ENCODE measurements around the gene NLGN1. TPM values are rescaled to one million over a fixed set of nuclear protein-coding genes. Genes with fewer than 3 reads are reported as not detected.
"Not testable (repeated sequence)": the region's sequence is repeated elsewhere in the genome, so short reads cannot be mapped to it uniquely, and the experiment has no call there.

Gene NLGN1
- total RNA-seq, 1 experiment from 2014 or later: 0.72 TPM

DNA sequence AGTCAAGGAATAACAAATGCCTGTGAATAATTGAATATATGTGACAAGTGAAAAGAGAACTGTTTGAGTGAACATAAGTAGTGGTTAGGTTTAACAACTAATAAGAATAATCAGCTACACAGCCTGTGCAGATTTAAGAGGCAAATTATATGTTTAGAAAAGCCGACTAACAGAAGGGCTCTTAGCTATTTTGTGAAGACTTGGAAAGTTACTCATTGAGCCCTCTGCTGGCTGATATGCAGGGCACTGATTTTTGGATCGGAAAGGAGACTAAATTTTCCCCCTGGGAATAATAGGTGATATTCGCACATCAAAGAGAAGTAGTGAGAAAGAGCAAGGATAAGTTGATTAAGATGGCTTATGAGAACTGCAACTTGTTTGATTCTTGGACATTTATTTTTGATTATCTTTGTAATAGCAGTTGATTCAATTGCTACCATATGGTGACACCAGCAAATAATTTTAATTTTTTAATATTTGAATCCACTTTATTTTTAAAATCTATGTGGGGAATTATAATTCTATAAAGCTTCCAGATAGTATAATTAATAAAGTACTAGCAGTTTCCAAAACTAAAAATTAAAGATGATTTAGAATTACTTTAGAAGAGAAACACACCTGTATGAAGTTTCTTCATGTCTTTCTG is 156.2 kb downstream of the NLGN1 start:
- DNase-seq (ENCODE audit: low spot score): peak; percentile 48

- no peak for DNase-seq (ENCODE audit: low spot score)
Observed at GRCh38 chr3:173556546-173556945, 159.0 kb downstream of the NLGN1 start.

- no peak for DNase-seq (ENCODE audit: low spot score)
Observed at GRCh38 chr3:173567997-173568396, 170.5 kb downstream of the NLGN1 start.

GRCh38 chr3:173568623-173569022 is 171.1 kb downstream of the NLGN1 start:
- DNase-seq (ENCODE audit: low spot score): no peak

GRCh38 chr3:173583496-173583895 is 186.0 kb downstream of the NLGN1 start:
- no peak for DNase-seq (ENCODE audit: low spot score)

DNA sequence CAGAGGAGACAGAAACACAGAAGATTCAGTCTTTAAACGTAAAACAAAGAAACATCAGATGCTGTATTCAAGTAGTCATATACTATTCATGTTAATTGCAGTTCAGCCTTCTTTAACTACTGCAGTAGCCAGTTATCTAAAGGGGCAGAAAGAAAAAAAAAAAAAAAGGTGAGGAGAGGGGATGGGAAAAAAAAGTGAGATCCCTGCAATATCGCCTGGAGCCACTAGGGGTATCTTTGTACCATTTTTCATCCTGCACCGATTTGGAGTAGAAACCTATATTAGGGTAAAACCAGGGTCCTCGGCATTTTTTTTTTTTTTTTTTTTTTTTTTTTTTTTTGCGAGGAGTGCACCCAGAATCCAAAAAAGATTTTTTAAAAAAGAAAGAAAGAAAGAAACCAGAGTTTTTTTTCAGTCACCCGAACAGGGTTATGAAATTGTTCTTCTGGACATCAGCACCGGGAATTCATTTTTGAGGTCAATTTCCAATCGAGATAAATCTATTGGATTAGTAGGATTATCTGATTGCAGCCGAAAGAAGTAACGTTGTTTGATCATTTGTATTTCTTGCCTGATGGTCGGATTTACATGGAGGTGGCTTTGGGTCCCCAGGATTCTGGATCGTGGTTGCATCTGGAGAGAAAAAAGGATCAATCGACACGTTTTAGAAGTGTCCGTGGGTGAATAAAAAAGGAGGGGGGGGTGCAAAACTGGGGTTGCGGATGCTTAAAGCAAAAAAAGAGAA is 186.7 kb downstream of the NLGN1 start:
- DNase-seq (ENCODE audit: low spot score): peak; percentile 67

GRCh38 chr3:173584838-173585831 is 187.6 kb downstream of the NLGN1 start:
- peak; percentile 50 for DNase-seq (ENCODE audit: low spot score)

- no peak for DNase-seq (ENCODE audit: low spot score)
Observed at GRCh38 chr3:173586166-173586565, 188.6 kb downstream of the NLGN1 start.

DNA sequence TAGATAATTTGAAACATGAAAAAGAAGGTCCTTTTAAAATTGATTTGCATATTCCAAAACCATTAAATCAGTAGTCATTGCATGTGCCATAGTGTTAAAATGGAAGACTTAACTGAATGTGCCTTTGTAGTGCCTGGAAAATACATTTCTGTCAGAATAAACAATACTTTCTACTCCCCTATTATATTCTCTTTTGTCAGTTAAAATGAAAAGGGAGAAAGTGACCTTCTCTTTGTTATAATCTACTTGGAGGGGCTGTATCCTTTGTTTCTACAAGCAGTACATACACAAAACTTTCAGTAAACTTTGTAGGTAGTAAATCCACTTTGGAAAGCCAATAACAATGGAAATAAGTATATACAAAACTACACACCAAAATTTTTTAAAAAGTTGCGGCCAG is 189.5 kb downstream of the NLGN1 start:
- no peak for DNase-seq (ENCODE audit: low spot score)

GRCh38 chr3:173588556-173588955 is 191.0 kb downstream of the NLGN1 start:
- DNase-seq (ENCODE audit: low spot score): no peak

- DNase-seq (ENCODE audit: low spot score): no peak
Observed at GRCh38 chr3:173589116-173589515, 191.6 kb downstream of the NLGN1 start.

GRCh38 chr3:173591401-173591800 is 193.9 kb downstream of the NLGN1 start:
- no peak for DNase-seq (ENCODE audit: low spot score)

GRCh38 chr3:173594881-173595280 is 197.3 kb downstream of the NLGN1 start:
- not testable (repeated sequence) for DNase-seq (ENCODE audit: low spot score)

DNA sequence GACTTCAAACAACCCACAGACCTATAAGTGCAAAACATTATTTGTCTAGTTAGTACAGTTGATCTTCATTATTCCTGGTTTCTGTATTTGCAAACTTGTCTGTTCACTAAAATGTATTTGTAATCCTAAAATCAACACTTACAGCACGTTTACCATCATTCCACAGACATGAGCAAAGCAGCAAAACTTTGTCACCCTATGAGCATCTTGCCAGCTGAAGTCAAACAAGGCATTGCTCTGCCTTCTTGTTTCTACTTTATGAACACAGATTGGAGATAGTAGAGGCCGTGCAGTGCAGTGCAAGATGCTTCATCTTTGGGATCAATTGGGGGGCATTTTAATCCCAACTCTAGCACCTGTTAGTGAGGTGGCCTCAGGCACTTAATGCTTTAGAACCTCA is 202.1 kb downstream of the NLGN1 start:
- DNase-seq (ENCODE audit: low spot score): no peak

GRCh38 chr3:173614522-173614921 is 217.0 kb downstream of the NLGN1 start:
- no peak for DNase-seq (ENCODE audit: low spot score)

DNA sequence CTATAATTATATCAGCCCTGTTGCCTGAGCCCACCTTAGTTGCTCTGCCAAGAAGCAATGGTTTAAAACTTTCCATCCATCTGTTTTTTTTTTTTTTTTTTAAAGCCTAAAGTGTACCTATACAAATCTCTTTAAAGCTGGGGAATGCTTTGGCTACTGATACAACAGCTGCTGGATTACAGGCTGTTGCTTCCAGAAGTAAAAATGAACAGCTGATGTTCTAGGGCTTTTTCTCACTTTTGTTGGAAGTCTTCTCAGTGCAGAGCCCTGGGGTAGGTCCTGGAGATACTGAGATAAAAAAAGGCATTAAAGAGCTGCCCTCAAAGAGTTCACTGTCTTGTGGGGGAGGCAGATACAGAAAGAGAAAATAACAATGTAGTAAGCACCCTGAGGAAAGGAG is 218.1 kb downstream of the NLGN1 start:
- no peak for DNase-seq (ENCODE audit: low spot score)

- DNase-seq (ENCODE audit: low spot score): no peak
Observed at GRCh38 chr3:173617490-173617889, 219.9 kb downstream of the NLGN1 start.

GRCh38 chr3:173618148-173618547 is 220.6 kb downstream of the NLGN1 start:
- no peak for DNase-seq (ENCODE audit: low spot score)

DNA sequence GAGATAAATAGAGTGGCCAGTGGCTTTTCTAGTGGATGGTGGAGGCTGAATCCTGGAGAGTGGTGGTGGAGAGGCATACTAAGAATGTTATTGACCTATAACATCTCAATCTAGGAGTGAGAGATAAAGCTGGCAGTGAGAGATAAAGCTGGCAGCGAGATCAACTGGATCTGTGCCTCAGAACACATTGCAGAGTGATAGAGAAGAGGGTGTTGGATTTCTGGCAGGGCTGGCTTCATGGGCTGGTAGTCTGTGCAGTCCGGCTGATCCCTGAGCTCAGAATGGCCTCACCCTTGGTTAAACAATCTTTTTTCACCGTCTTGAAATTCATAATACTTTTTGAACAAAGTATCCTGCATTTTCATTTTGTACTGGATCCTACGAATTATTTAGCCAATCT is 221.2 kb downstream of the NLGN1 start:
- no peak for DNase-seq (ENCODE audit: low spot score)

GRCh38 chr3:173622166-173622565 is 224.6 kb downstream of the NLGN1 start:
- no peak for DNase-seq (ENCODE audit: low spot score)

DNA sequence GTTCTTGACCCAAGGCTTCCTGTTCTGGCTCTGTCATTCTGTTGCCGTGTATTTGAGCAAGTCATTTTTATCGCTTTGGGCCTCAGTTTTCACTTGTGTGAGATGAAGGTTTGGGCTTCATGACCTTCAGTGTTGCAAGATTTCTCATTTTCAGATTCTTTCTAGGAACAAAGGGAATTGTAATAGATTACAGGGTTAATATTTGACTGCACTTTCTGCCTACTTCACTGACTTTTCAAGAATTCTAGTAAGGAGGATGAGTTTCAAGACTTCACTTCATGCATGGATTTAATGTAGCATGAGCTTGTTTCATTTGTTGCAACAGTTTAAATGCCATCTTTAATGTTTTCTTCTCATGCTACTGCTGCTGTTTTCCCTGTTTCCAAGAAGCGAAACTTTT is 226.5 kb downstream of the NLGN1 start:
- no peak for DNase-seq (ENCODE audit: low spot score)

DNA sequence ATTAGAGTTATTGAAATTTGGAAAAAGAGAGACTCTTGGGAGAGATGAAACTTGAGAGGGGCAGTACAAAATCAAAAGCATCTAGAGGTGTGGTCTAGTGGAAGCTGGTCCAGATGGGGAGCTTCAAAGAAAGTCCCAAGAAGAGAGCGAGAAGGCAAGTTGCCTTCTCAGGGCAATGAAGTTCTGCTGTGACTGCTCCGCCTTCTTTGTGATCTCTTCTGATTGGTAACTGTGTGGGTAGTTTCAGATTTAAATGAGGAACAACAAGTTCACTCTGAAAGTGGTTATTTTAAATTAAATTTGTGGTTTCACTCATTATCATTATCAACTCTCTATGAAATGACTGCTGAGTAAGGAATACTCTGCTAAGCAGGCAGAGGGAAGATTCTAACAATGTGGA is 233.3 kb downstream of the NLGN1 start:
- DNase-seq (ENCODE audit: low spot score): no peak

Data from A172 (cell line).